ENCODE measurements around the gene TRIM34.
"Not testable (repeated sequence)": the region's sequence is repeated elsewhere in the genome, so short reads cannot be mapped to it uniquely, and the experiment has no call there.

Gene TRIM34

GRCh38 chr11:5643585-5643984 lies 18.8 kb downstream of the TRIM34 start:
- TF ChIP-seq ZNF274 (IDR thresholded peaks at IDR 0.05; ENCODE audit: low read depth, low read length): no peak

GRCh38 chr11:5646139-5646538 lies 21.3 kb downstream of the TRIM34 start:
- TF ChIP-seq ZNF274 (IDR thresholded peaks at IDR 0.05; ENCODE audit: low read depth, low read length): no peak
- no peak overlapping the region for H3K4me3 ChIP-seq (ENCODE audit: low read length)

More at GRCh38 chr11:5643585-5643984, 18.8 kb downstream of the TRIM34 start:
- no peak overlapping the region for H3K4me3 ChIP-seq (ENCODE audit: low read length)

- no peak overlapping the region for H3K4me3 ChIP-seq (ENCODE audit: low read length)
- no peak for TF ChIP-seq ZNF274 (IDR thresholded peaks at IDR 0.05; ENCODE audit: low read depth, low read length)
Measured at GRCh38 chr11:5655474-5655873, 30.7 kb downstream of the TRIM34 start.

GRCh38 chr11:5656956-5657355 lies 32.2 kb downstream of the TRIM34 start:
- not testable (repeated sequence) for H3K4me3 ChIP-seq (ENCODE audit: low read length)

- no peak overlapping the region for H3K4me3 ChIP-seq (ENCODE audit: low read length)
- TF ChIP-seq ZNF274 (IDR thresholded peaks at IDR 0.05; ENCODE audit: low read depth, low read length): no peak
Measured at GRCh38 chr11:5658318-5658717, 33.5 kb downstream of the TRIM34 start.

GRCh38 chr11:5663511-5663910 lies 38.7 kb downstream of the TRIM34 start:
- no peak overlapping the region for H3K4me3 ChIP-seq (ENCODE audit: low read length)
- TF ChIP-seq ZNF274 (IDR thresholded peaks at IDR 0.05; ENCODE audit: low read depth, low read length): no peak

GRCh38 chr11:5665051-5665570 lies 40.3 kb downstream of the TRIM34 start:
- H3K4me3 ChIP-seq (ENCODE audit: low read length): no peak overlapping the region
- TF ChIP-seq ZNF274 (IDR thresholded peaks at IDR 0.05; ENCODE audit: low read depth, low read length): no peak

- TF ChIP-seq ZNF274 (IDR thresholded peaks at IDR 0.05; ENCODE audit: low read depth, low read length): no peak
- no peak overlapping the region for H3K4me3 ChIP-seq (ENCODE audit: low read length)
Measured at GRCh38 chr11:5665746-5666401, 41.1 kb downstream of the TRIM34 start.

GRCh38 chr11:5666402-5666793 lies 41.6 kb downstream of the TRIM34 start:
- TF ChIP-seq ZNF274 (IDR thresholded peaks at IDR 0.05; ENCODE audit: low read depth, low read length): no peak
- H3K4me3 ChIP-seq (ENCODE audit: low read length): no peak overlapping the region

- no peak for TF ChIP-seq ZNF274 (IDR thresholded peaks at IDR 0.05; ENCODE audit: low read depth, low read length)
Measured at GRCh38 chr11:5671831-5672230, 47.0 kb downstream of the TRIM34 start.

GRCh38 chr11:5674391-5674790 lies 49.6 kb downstream of the TRIM34 start:
- H3K4me3 ChIP-seq (ENCODE audit: low read length): no peak overlapping the region
- TF ChIP-seq ZNF274 (IDR thresholded peaks at IDR 0.05; ENCODE audit: low read depth, low read length): no peak

More at GRCh38 chr11:5671831-5672230, 47.0 kb downstream of the TRIM34 start:
- H3K4me3 ChIP-seq (ENCODE audit: low read length): no peak overlapping the region

- no peak overlapping the region for H3K4me3 ChIP-seq (ENCODE audit: low read length)
- TF ChIP-seq ZNF274 (IDR thresholded peaks at IDR 0.05; ENCODE audit: low read depth, low read length): no peak
Measured at GRCh38 chr11:5679811-5680210, 55.0 kb downstream of the TRIM34 start.

- H3K4me3 ChIP-seq (ENCODE audit: low read length): not testable (repeated sequence)
Measured at GRCh38 chr11:5682890-5683441, 58.2 kb downstream of the TRIM34 start.

GRCh38 chr11:5683620-5684019 lies 58.8 kb downstream of the TRIM34 start:
- peak overlapping the region; percentile 93; the same call in 1 of the 2 replicates for H3K4me3 ChIP-seq (ENCODE audit: low read length)

GRCh38 chr11:5684036-5684645 lies 59.3 kb downstream of the TRIM34 start:
- TF ChIP-seq ZNF274 (IDR thresholded peaks at IDR 0.05; ENCODE audit: low read depth, low read length): no peak
- H3K4me3 ChIP-seq (ENCODE audit: low read length): peak overlapping the region; percentile 93
